ENCODE measurements around the gene FHAD1. TPM values are rescaled to one million over a fixed set of nuclear protein-coding genes. Genes with fewer than 3 reads are reported as not detected.

Gene FHAD1
- total RNA-seq, 1 donor from 2014 or later = 0.31 TPM

DNA sequence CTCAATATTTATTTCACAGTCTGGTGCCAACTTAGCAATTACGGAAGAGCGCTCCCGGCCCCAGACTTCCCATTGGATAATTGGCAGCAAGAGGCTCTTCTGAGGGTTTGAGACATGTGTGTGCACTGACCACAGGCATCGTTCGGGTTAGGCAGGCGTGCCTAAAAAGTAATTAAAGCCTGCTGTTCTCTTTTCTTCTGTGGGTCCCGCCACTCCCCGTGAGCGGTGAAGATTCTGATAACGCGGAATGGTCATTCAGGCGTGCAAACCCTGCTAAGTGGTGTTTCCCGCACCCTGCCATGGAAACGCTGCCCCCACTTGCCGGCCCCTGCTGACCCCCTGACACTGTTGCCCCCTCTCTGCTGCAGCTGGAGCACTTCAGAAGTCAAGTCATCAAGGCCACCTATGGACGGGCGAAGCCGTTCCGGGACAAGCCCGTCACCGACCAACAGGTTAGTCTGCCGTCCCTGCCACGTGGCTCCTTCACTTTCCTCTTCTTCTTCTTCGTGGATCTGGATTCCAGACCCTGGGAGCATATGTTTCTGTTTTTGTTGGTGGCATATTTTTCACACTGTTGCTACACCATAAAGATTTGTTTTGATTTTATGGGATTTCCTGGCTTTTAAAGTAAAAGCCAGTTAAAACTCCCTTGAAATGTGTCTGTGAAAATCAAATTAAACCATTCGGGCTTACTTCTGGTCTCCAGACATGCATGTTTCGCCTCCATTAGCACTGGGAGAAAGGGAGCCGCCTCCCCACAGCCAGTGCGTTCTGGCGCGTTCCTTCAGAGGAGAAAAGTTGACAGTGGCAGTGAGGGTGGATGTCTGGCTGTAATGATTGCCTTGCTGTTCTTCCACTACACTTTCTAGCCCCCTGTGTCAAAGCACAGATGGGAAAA lies 79.9 kb downstream of the FHAD1 start:
- DNase-seq = no peak

DNA sequence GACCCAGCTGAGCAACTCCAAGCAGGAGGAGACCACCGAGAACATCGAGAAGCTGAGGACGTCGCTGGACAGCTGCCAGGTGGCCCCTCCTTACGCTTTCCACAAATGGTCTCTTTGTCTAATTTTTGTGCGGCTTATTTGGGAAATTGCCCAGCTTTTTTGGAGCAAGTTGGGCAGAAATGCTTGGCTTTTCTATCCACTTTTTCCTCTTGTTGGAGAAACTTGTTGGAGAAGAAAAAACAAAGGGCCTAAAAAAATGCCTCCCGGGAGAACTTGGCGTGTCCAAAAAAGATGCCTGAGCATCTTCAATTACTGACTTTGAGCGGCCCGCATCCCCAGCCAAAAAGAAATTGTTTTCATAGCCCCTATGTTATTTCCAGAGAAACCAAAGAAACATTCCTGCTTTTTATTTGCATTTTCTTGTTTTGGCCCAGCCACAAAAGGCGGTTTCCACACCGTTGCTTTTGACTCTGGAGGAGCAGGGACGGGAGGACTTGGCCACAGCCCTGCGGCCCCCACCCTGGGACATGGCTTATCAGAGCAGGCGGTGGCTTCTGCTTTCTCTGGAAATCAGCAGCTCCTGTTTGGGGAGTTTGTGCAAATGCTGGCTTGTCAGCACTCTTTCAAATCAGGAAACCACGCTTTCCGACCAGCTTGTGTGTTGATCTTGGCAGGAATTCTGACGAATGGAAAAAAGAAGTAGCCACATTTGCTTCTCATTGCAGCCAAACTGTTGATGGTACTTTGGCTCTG lies 81.5 kb downstream of the FHAD1 start:
- peak; percentile 33 for DNase-seq

DNA sequence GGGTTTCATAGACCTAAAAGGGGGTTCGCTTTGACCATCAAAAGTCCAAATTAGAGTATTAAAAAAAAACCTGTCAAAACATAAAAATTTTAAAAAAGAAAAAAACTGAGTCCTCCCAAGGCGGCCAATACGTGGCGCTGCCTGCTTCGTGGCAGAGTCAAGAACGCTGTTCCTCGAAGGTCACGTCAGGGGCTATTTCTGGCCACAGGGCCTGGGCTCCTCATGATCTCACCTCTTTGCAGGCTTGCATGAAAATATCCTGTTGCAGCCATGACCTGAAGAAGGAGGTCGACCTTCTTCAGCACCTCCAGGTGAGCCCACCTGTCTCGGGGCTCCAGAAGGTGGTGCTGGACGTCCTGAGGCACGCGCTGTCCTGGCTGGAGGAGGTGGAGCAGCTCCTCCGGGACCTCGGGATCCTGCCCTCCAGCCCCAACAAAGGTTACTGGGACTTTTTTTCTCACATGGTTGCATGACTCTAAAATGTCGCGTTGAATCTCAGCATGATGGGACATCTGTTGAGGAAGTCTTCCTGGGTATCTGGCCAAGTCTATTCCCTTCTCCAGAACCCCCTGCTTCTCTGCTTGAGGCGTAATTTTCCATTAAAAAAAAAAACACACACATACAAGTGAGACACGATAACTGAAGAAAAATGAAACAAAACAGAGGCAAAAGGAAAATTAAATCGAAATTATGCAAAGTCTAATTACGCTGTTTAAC lies 82.2 kb downstream of the FHAD1 start:
- DNase-seq = no peak

DNA sequence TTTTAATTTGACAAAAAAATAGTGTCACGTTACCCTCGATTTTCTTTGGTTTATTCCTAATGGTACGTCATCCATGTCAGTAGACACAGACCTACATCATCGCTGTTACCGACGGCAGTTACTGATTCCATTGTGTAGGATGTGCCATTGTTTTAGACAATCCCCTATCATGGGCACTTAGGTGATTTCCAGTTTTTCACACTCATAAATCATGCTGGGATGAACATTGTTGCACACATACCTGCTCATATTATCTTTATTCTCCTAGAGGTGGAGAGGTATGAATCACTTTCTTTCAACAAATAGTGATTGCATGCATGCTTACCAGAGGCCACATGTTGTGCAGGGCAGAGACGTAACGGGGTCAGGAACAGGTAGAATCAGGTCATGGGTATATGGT lies 83.0 kb downstream of the FHAD1 start:
- no peak for DNase-seq

DNA sequence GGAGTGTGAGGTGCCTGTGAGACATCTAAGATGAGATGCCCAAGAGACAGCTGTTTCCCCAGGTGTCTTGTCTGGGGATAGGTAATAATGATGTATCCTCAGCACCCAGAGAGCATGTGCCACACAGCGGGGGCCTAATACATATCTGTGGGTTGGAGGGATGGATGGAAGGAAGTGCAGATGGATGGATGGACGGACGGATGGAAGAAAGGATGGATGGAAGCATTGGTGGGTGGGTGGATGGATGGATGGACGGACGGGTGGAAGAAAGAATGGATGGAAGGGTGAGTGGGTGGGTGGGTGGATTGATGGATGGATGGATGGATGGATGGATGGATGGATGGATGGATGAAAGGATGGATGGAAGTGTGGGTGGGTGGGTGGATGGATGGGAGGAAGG lies 84.2 kb downstream of the FHAD1 start:
- DNase-seq = no peak

DNA sequence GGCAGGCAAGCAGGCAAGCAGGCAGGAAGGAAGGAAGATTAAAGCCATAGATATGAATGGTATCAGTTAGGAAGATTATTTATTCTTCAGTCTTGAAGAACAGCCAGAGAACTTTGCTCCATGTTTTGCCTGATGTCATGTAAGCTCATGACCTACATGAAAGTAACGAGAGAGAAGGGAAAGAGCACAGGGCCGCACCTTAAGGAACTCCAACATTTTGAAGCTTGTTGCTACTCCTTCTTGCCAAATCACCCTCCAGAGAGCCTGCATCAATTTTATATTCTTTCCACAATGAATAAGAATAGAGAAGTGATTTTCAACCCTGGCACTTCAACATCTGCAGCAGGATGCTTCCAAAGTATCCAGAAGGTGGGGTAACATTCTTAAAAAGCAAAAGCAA lies 84.7 kb downstream of the FHAD1 start:
- no peak for DNase-seq

DNA sequence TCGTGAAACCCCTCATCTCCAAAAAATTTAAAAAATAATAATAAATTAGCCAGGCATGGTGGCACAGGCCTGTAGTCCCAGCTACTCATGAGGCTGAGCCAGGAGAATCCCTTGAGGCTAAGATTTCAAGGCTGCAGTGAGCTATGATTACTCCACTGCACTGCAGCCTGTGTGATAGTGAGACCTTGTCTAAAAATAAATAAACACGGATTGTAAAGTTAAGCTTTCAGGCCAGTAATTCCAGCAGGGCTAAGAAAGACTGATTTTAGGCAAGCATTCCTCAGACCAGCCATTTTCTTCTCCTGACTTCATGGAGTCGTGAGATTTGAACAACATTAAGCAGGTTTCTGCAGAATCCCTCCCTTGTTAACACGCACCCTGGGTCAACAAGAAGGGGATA lies 85.5 kb downstream of the FHAD1 start:
- DNase-seq = no peak

DNA sequence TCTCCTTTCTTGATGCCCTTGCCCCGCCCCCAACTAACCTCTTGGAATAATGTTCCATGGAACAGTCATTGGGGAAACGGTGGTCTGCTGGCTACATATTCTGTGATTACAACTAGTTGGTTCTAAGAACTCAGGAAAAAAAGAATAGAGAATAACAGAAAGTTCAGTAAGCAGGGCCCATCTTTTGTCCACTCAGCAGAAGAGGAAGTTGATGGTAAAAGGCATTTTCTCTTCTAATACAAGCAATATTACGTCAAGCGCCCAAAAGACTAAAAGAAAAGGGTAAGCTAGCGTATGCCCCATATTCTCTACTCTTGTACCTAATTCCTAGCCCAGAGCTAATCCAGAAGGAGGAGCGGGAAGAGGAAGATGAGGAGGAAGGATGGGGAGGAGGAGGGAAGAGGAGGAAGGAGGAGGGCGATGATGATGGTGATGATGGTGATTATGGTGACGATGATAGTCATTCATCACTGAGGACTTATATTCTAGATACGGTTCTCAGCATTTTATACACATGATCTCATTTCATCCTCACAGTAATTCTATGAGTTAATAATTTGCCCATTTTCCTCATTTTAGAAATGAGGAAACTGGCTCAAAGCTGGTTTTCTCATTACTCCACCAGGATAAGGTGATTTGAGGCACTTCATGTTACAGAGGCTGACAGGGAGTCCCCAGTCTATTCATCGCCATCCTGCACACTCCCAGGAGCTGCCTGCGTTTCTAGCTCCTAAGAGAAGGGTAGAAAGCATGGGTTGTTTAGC lies 86.1 kb downstream of the FHAD1 start:
- no peak for DNase-seq

DNA sequence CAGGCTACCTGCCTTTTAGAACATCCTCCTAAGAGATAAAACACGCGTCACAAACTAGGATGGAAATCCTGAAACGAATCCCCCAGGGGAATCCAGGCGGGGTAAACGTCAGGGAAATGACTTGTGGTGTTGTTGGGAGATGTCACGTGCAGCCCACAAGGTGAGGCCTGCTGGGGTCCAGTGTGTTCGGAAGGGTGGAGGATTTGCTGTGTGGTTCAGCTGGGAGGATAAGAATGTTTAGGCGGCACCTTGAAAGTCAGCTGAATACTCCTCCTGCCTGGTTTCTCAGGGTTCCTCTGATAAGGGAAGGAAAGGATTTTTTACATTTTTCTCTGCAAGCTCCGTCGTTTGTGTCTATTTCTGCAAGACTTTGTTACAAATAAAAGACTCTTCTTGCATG lies 88.0 kb downstream of the FHAD1 start:
- DNase-seq = no peak

DNA sequence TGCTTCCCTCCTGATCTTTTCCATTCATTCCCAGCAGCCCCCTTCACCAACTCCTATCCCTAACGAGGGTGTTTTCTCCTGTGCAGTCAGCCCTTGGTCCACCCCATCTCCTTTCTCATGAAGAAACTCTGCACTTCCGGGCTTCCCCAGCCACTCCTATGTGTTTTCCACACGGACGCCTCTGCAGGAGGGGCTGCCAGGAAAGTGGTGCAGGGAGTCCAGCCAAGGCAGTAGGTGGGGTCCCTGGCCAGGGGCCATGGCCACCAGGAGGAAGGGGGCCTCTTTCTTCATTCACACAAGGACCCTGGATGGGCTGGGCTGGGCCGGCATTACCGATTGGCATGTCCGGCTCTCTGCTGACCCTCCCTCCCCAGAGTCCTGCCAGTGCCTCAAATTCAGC lies 89.8 kb downstream of the FHAD1 start:
- DNase-seq = no peak

DNA sequence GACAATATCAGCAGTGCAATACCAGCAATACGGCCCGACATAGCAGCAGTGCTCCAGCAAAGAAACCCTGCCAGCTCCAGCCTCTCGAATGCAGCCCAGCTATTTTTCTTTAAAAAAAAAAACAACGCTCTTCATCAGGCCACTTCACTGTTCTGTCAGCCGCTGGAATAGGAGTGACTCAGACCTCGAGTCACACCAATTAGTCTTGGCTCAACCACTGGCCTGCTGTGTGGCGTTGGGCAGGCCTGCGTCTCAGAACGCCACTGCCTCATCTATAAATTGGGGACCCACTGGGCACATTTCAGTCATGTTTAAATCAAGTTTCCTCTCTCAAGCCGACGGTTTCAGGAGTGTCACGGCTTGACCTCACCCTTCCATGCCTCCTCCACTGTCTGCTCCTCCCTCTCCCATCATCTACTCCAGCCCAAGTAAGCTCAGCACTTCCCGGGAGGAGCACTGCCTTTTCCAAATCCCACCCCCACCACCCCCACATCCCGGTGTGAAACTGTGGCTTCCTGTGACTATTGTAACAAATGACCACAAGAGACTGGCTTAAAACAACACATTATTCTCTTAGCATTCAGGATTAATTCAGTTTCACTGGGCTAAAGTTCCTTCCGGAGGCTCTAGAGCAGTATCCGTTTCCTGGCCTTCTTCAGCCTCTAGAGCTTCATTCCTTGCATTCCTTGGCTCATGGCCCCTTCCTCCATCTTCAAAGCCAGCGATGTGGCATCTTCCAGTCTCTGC lies 90.8 kb downstream of the FHAD1 start:
- DNase-seq = no peak

DNA sequence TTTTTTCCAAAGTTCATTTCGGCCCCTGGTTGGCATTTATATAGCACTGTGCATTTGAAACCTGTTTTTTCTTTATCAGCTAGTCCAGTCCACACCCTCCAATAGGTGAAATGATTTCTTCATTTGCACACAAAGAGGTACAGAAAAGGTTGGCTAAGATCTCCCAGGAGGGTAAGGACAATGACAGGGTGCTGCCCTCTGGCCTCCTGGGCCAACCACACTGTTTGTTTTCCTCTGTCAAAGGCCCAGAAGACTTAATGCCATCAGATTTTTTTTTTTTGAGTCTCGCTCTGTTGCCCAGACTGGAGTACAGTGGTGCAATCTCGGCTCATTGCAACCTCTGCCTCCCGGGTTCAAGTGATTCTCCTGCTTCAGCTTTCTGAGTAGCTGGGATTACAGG lies 92.5 kb downstream of the FHAD1 start:
- no peak for DNase-seq

DNA sequence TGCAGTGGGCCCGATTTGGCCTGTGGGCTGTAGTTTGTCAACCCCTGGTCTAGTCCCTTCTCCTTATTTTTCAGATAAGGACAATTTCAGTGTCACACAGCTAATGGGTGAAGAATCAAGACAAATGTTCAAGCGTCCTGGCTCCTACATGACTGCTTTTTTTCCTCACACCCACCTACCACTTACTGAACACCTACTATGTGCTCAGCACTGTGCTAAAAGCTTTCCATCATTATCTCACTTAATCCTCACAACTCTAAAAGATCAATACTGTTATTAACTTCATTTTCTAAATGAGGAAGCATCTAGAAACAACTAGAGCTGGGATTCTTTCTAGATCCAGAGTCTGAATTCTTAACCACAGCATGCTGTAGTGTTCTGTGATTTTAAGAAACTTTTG lies 94.2 kb downstream of the FHAD1 start:
- no peak for DNase-seq

DNA sequence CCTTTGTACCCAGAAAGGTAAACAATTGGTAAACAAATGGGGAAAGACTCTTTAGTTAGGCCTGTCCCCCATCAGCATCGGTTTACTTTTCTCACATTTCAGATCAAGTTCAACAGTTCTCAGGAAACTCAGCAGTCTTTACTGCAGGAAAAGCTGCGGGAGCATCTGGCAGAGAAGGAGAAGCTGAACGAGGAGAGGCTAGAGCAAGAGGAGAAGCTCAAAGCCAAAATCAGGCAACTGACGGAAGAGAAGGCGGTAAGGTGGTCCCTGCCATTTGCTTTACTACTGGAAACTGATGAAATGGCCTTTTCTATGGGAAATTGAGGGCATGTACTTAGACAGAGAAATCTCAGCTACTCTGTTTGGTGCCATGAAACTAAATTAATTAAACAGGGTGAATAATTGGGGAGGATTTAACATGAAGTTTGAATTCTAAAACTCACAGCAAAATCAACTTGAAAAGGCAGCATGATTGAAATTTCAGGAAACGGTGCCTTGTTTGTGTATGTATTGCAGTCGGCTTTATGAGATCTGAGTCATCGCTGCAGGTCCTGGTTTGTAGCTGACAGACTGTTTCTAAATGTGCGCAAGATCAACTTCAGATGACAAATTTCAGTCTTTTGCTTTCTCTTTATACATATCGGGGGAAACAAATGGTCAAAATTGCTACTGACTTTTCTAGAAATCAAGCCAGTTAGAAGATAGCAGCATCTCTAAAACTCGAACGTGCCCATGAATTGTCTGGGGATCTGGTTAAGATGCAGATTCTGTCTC lies 94.8 kb downstream of the FHAD1 start:
- no peak for DNase-seq

DNA sequence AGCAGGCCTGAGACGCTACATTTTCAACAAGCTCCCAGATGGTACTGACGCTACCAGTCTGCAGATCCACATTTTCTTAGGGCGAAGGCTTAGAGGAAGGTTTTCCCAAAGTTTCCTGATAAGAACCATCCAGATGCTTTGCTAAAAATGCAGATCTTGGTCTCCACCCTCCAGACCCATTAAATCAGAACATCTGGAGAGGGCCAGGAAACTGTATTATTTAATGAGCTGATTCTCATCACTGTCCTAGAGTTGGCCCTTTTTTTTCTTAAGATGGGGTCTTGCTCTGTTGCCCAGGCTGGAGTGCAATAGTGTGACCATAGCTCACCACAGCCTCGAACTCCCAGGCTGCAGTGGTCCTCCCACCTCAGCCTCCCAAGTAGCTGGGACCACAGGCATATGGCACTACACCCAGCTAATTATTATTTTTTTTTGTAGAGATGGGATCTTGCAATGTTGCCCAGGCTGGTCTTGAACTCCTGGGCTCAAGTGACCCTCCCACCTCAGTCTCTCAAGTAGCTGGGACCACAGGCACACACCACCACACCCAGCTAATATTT lies 95.5 kb downstream of the FHAD1 start:
- DNase-seq = no peak

DNA sequence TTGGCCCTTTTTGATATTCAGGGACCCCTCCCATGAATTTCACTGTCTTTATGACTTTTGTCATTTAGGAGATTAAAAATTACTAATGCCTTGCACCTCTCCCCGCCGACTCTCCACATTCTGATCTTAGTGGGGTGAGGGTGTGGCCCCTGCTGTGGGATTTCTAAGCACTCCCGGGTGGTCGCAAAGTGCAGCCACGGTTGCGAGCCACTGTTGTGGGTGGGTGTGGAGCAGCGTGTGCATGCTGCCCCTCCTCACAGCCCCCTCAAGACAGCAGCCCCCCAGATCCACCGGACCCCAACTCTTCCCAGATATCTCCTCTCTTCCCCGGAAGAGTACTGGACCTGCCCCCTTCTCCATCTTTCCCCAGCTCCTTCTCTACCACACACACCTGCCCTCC lies 96.1 kb downstream of the FHAD1 start:
- DNase-seq = no peak

DNA sequence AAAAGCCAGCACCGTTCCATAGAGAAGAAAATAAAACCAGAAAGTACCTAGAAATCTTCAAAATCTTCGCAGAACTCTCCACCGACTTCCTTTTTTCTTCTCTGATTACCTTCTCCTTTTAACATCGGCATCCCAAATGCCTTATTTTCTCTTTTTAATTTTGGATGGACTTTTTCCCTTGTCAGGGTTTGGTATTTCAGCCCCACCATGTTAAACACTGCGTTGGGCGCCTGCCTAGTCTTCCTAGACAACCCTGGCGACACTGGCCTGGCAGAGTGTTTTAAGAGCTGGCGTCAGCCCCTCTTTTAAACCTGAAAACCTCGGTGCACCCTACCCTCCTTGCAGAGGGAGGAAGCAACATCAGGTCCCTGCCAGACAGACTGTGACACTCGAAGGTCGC lies 96.7 kb downstream of the FHAD1 start:
- no peak for DNase-seq

DNA sequence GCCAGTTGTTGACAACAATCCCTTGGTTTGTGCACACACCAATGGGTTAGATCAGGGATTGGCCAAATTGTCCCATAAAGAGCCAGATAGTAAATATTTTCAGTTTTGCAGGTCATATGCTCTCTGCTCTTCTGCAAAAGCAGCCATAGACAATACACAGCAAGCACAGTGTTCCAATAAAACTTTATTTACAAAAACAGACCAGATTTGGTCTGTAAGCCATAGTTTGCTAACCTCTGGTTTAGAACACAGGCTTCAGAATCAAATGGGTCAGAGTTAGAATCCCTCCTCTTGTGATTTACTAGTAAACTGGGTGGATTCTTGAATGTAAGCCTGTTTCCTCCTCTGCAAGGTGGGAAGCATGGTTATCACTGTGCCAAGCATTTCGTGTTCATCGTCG lies 97.4 kb downstream of the FHAD1 start:
- DNase-seq = no peak

DNA sequence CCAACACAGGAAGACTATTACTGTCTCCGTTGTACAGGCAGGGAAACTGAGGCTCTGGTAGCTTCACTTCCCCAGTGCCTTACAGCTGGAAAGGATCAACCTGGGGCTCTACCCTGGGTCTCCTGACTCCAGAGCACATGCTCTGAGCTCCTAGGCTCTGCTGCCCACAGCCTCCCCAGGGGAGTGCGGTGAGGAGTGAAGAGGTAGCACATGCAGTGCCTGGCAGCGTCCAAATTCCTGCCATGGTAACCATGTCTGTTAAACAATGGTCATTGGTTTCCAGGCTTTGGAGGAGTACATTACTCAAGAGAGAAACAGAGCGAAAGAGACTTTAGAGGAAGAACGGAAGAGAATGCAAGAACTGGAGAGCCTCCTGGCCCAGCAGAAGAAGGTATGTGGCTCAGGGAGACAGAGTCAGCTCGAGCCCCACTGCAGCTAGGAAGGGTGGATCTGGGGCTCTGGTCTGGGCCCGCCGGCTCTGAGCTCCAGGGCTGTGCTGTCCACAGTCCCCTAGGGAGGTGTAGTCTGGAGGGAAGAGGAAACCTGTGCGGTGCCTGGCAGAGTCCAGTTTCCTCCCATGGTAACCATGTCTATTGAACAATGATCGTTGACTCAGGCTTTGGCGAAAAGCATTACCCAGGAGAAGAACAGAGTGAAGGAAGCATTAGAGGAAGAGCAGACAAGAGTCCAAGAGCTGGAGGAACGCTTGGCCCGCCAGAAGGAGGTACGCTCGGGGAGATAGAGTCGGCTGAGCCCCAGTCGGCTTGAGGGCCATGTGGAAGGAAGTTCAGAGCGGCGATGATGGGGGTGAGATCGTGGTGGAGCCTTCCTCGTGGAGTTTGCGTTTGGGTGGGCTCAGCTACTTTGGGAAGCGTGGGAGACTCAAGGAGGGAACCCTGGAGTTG lies 98.0 kb downstream of the FHAD1 start:
- no peak for DNase-seq

All from occipital lobe (tissue), 2 donors.